HEK293 (cell line): ENCODE data around the gene PDCD4.
A peak's percentile ranks its signal among the peaks of the same experiment; 100 is the strongest.

Source experiments
- CTCF ChIA-PET: fragments of 350-600 bp; formaldehyde crosslinking; extraction: SDS; loops from one replicate; lab custom pipeline; 2021; ENCODE audit warnings: antibody characterized with exemption; lab: Yijun Ruan, JAX
- POLR2A ChIA-PET: fragments of 300-600 bp; formaldehyde crosslinking; extraction: SDS; loops from one replicate; lab custom pipeline; 2020; ENCODE audit warnings: antibody characterized with exemption, inconsistent platforms; lab: Yijun Ruan, JAX
- H3K27ac ChIP-seq: fragments of 200-500 bp; sonication (Bioruptor generic); 2 replicates; pipeline ENCODE4 v1.5.1; 2014; ENCODE audit warnings: low read depth, low read length, control low read depth, inconsistent platforms; ENCODE audit errors: extremely low read depth
- H3K36me3 ChIP-seq, 2 experiments: fragments of 200-500 bp in 1 of 2; sonication (Bioruptor generic) in 1 of 2; 1 replicate in 1 of 2; 2 replicates in 1 of 2; pipeline ENCODE4 v1.5.1; 2014 to 2017; ENCODE audit warnings: inconsistent platforms in 2 of 2, low read length in 2 of 2; ENCODE audit not compliant: control insufficient read depth in 2 of 2, insufficient read depth in 1 of 2
- H3K4me1 ChIP-seq: fragments of 200-500 bp; sonication (Bioruptor generic); 2 replicates; pipeline ENCODE4 v1.5.1; 2014; ENCODE audit warnings: mild to moderate bottlenecking, low read length, inconsistent platforms; ENCODE audit not compliant: control insufficient read depth, insufficient read depth
- H3K4me3 ChIP-seq: 2 replicates; pipeline ENCODE4 v1.5.1; 2011; ENCODE audit warnings: low read depth, mild to moderate bottlenecking, control low read depth, low read length, moderate library complexity
- H3K9me3 ChIP-seq: fragments of 200-500 bp; sonication (Bioruptor generic); 2 replicates; pipeline ENCODE4 v1.5.1; 2014; ENCODE audit warnings: low read depth, low read length, inconsistent platforms; ENCODE audit not compliant: control insufficient read depth, insufficient read depth
- BCL11A ChIP-seq: fragments of 450-650 bp; formaldehyde crosslinking; IDR thresholded peaks from 2 replicates; pipeline ENCODE4 v1.5.1; 2016; ENCODE audit warnings: low read depth, missing biosample characterization, missing genetic modification characterization
- GLIS2 ChIP-seq: fragments of 450-650 bp; formaldehyde crosslinking; IDR thresholded peaks from 2 replicates; pipeline ENCODE4 v1.5.1; 2016; ENCODE audit warnings: missing biosample characterization, missing genetic modification characterization
- HIC1 ChIP-seq: fragments of 450-650 bp; formaldehyde crosslinking; IDR thresholded peaks from 2 replicates; pipeline ENCODE4 v1.5.1; 2016; ENCODE audit warnings: missing biosample characterization, missing genetic modification characterization
- PRDM1 ChIP-seq: fragments of 450-650 bp; formaldehyde crosslinking; IDR thresholded peaks from 2 replicates; pipeline ENCODE4; 2016; ENCODE audit warnings: missing biosample characterization, missing genetic modification characterization
- PRDM6 ChIP-seq: fragments of 450-650 bp; formaldehyde crosslinking; IDR thresholded peaks from 2 replicates; pipeline ENCODE4 v1.5.1; 2017; ENCODE audit warnings: missing biosample characterization, missing genetic modification characterization
- SP7 ChIP-seq: fragments of 450-650 bp; formaldehyde crosslinking; IDR thresholded peaks from 2 replicates; pipeline ENCODE4 v1.5.1; 2016; ENCODE audit warnings: missing biosample characterization, missing genetic modification characterization
- ZBTB20 ChIP-seq: fragments of 450-650 bp; formaldehyde crosslinking; IDR thresholded peaks from 2 replicates; pipeline ENCODE4 v1.5.1; 2016; ENCODE audit warnings: missing biosample characterization, missing genetic modification characterization
- ZNF202 ChIP-seq: fragments of 450-650 bp; formaldehyde crosslinking; IDR thresholded peaks from 2 replicates; pipeline ENCODE4 v1.5.1; 2016; ENCODE audit warnings: missing biosample characterization, missing genetic modification characterization, borderline replicate concordance
- ZNF214 ChIP-seq: fragments of 450-650 bp; formaldehyde crosslinking; IDR thresholded peaks from 2 replicates; pipeline ENCODE4 v1.5.1; 2017; ENCODE audit warnings: missing biosample characterization, mild to moderate bottlenecking, missing genetic modification characterization, borderline replicate concordance
- ZNF26 ChIP-seq: fragments of 450-650 bp; formaldehyde crosslinking; IDR thresholded peaks from 2 replicates; pipeline ENCODE4 v1.5.1; 2016; ENCODE audit warnings: missing biosample characterization, missing genetic modification characterization
- ZNF473 ChIP-seq: fragments of 450-650 bp; formaldehyde crosslinking; IDR thresholded peaks from 2 replicates; pipeline ENCODE4 v1.5.1; 2017; ENCODE audit warnings: missing biosample characterization, missing genetic modification characterization
- ZNF560 ChIP-seq: fragments of 450-650 bp; formaldehyde crosslinking; IDR thresholded peaks from 2 replicates; pipeline ENCODE4 v1.5.1; 2017; ENCODE audit warnings: missing biosample characterization, missing genetic modification characterization, borderline replicate concordance
- ZNF600 ChIP-seq: fragments of 450-650 bp; formaldehyde crosslinking; IDR thresholded peaks from 2 replicates; pipeline ENCODE4 v1.5.1; 2016; ENCODE audit warnings: missing biosample characterization, missing genetic modification characterization
- ZNF670 ChIP-seq: fragments of 450-650 bp; formaldehyde crosslinking; IDR thresholded peaks from 2 replicates; pipeline ENCODE4 v1.5.1; 2016; ENCODE audit warnings: missing biosample characterization, missing genetic modification characterization, low read depth
- ZNF776 ChIP-seq: fragments of 450-650 bp; formaldehyde crosslinking; IDR thresholded peaks from 2 replicates; pipeline ENCODE4 v1.5.0; 2017; ENCODE audit warnings: missing biosample characterization, missing genetic modification characterization, borderline replicate concordance
- TF ChIP-seq, protein P1 (sequence below): fragments of 450-650 bp; formaldehyde crosslinking; IDR thresholded peaks from 2 replicates; pipeline ENCODE4 v1.5.1; 2016; ENCODE audit warnings: missing biosample characterization, missing genetic modification characterization
- TF ChIP-seq, protein P2 (sequence below): fragments of 450-650 bp; formaldehyde crosslinking; IDR thresholded peaks from 2 replicates; pipeline ENCODE4 v1.5.1; 2016; ENCODE audit warnings: missing biosample characterization, missing genetic modification characterization
- TF ChIP-seq, protein P3 (sequence below): fragments of 450-650 bp; formaldehyde crosslinking; IDR thresholded peaks from 2 replicates; pipeline ENCODE4 v1.5.1; 2016; ENCODE audit warnings: missing biosample characterization, missing genetic modification characterization
- TF ChIP-seq, protein P4 (sequence below): fragments of 450-650 bp; formaldehyde crosslinking; IDR thresholded peaks from 2 replicates; pipeline ENCODE4 v1.5.1; 2017; ENCODE audit warnings: missing biosample characterization, missing genetic modification characterization

PDCD4 gene

GRCh38 chr10:110932505-110933180 lies 60.9 kb downstream of the PDCD4 start:
- CTCF ChIA-PET: no interaction called here
- H3K4me3 ChIP-seq: no peak overlapping the region
- peaks cover 23% of the 10 kb centered on the region for H3K4me1 ChIP-seq
- POLR2A ChIA-PET: no interaction called here
- no peak for TF ChIP-seq BCL11A (tag by site-specific recombination)
- TF ChIP-seq ZBTB20: no peak
- TF ChIP-seq, protein P1, sequence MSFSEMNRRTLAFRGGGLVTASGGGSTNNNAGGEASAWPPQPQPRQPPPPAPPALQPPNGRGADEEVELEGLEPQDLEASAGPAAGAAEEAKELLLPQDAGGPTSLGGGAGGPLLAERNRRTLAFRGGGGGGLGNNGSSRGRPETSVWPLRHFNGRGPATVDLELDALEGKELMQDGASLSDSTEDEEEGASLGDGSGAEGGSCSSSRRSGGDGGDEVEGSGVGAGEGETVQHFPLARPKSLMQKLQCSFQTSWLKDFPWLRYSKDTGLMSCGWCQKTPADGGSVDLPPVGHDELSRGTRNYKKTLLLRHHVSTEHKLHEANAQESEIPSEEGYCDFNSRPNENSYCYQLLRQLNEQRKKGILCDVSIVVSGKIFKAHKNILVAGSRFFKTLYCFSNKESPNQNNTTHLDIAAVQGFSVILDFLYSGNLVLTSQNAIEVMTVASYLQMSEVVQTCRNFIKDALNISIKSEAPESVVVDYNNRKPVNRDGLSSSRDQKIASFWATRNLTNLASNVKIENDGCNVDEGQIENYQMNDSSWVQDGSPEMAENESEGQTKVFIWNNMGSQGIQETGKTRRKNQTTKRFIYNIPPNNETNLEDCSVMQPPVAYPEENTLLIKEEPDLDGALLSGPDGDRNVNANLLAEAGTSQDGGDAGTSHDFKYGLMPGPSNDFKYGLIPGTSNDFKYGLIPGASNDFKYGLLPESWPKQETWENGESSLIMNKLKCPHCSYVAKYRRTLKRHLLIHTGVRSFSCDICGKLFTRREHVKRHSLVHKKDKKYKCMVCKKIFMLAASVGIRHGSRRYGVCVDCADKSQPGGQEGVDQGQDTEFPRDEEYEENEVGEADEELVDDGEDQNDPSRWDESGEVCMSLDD: no peak
- peak; percentile 32; the same call in 1 of the 2 replicates for TF ChIP-seq PRDM1 (tag by site-specific recombination)
- no peak for TF ChIP-seq ZNF600
- no peak for TF ChIP-seq HIC1 (tag by site-specific recombination)
- TF ChIP-seq, protein P2, sequence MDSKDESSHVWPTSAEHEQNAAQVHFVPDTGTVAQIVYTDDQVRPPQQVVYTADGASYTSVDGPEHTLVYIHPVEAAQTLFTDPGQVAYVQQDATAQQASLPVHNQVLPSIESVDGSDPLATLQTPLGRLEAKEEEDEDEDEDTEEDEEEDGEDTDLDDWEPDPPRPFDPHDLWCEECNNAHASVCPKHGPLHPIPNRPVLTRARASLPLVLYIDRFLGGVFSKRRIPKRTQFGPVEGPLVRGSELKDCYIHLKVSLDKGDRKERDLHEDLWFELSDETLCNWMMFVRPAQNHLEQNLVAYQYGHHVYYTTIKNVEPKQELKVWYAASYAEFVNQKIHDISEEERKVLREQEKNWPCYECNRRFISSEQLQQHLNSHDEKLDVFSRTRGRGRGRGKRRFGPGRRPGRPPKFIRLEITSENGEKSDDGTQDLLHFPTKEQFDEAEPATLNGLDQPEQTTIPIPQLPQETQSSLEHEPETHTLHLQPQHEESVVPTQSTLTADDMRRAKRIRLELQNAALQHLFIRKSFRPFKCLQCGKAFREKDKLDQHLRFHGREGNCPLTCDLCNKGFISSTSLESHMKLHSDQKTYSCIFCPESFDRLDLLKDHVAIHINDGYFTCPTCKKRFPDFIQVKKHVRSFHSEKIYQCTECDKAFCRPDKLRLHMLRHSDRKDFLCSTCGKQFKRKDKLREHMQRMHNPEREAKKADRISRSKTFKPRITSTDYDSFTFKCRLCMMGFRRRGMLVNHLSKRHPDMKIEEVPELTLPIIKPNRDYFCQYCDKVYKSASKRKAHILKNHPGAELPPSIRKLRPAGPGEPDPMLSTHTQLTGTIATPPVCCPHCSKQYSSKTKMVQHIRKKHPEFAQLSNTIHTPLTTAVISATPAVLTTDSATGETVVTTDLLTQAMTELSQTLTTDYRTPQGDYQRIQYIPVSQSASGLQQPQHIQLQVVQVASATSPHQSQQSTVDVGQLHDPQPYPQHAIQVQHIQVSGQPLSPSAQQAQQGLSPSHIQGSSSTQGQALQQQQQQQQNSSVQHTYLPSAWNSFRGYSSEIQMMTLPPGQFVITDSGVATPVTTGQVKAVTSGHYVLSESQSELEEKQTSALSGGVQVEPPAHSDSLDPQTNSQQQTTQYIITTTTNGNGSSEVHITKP (tag by site-specific recombination): peak; percentile 61
- TF ChIP-seq ZNF560 (tag by site-specific recombination): no peak
- no peak for TF ChIP-seq ZNF214 (tag by site-specific recombination)
- TF ChIP-seq, protein P3, sequence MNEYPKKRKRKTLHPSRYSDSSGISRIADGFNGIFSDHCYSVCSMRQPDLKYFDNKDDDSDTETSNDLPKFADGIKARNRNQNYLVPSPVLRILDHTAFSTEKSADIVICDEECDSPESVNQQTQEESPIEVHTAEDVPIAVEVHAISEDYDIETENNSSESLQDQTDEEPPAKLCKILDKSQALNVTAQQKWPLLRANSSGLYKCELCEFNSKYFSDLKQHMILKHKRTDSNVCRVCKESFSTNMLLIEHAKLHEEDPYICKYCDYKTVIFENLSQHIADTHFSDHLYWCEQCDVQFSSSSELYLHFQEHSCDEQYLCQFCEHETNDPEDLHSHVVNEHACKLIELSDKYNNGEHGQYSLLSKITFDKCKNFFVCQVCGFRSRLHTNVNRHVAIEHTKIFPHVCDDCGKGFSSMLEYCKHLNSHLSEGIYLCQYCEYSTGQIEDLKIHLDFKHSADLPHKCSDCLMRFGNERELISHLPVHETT (tag by site-specific recombination): no peak
- no peak for TF ChIP-seq ZNF473 (tag by site-specific recombination)
- peak; percentile 80 for TF ChIP-seq PRDM6 (tag by site-specific recombination)
- no peak for TF ChIP-seq SP7 (tag by site-specific recombination)
- TF ChIP-seq ZNF670: no peak
- TF ChIP-seq ZNF26 (tag by site-specific recombination): no peak
- TF ChIP-seq GLIS2 (tag by site-specific recombination): no peak
- TF ChIP-seq ZNF202: no peak
- no peak for TF ChIP-seq ZNF776 (tag by site-specific recombination)
- TF ChIP-seq, protein P4, sequence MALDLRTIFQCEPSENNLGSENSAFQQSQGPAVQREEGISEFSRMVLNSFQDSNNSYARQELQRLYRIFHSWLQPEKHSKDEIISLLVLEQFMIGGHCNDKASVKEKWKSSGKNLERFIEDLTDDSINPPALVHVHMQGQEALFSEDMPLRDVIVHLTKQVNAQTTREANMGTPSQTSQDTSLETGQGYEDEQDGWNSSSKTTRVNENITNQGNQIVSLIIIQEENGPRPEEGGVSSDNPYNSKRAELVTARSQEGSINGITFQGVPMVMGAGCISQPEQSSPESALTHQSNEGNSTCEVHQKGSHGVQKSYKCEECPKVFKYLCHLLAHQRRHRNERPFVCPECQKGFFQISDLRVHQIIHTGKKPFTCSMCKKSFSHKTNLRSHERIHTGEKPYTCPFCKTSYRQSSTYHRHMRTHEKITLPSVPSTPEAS: no peak
- no peak overlapping the region for H3K27ac ChIP-seq
- no peaks in the 10 kb centered on the region; a peak in 2 of 3 replicates for H3K36me3 ChIP-seq
- H3K9me3 ChIP-seq: no peaks in the 10 kb centered on the region
